IgD-negative memory B cell (primary cell): ENCODE data around the gene DLL1. TPM values are rescaled to one million over a fixed set of nuclear protein-coding genes. Genes with fewer than 3 reads are reported as not detected.

Experiments
- H3K27ac Mint-ChIP-seq, 3 donors: one replicate each; pipeline ENCODE4 v1.8.0; 2020 to 2022; ENCODE audit warnings: mild to moderate bottlenecking in 3 of 3, mixed read lengths in 3 of 3, moderate library complexity in 1 of 3
- H3K27me3 Mint-ChIP-seq: one replicate; pipeline ENCODE4 v1.8.0; 2021; ENCODE audit warnings: mixed read lengths
- H3K36me3 Mint-ChIP-seq: one replicate; pipeline ENCODE4 v1.8.0; 2020; ENCODE audit warnings: mild to moderate bottlenecking, mixed read lengths
- H3K4me1 Mint-ChIP-seq, 3 donors: one replicate each; pipeline ENCODE4 v1.8.0; 2020 to 2022; ENCODE audit warnings: mixed read lengths in 3 of 3, mild to moderate bottlenecking in 1 of 3
- H3K4me3 Mint-ChIP-seq, 4 donors: one replicate each; pipeline ENCODE4 v1.8.0; 2020 to 2022; ENCODE audit warnings: mild to moderate bottlenecking in 4 of 4, mixed read lengths in 4 of 4, moderate library complexity in 3 of 4
- H3K9me3 Mint-ChIP-seq, 3 donors: one replicate each; pipeline ENCODE4 v1.8.0; 2020 to 2021; ENCODE audit warnings: mixed read lengths in 3 of 3, mild to moderate bottlenecking in 1 of 3
- polyA plus RNA-seq: library from polyadenylated mRNA; unstranded; fragments of 300-500 nt; fragmentation: Illumina TruSeq; gene quantifications from one replicate; pipeline ENCODE4 v1.2.3, GENCODE V29; 2021

DLL1 gene
- polyA plus RNA-seq, 1 donor from 2014 or later, result 0.10 TPM

- Mint-ChIP-seq H3K36me3 (no peaks in the 10 kb centered on the region), H3K4me3 (no peak overlapping the region), H3K27me3 (peaks cover 4% of the 10 kb centered on the region), H3K4me1 (no peaks in the 10 kb centered on the region), H3K9me3 (peaks cover 0 to 3% (median 0%) of the 10 kb centered on the region in 3 donors), H3K27ac (no peak overlapping the region)
These were observed 57.3 kb downstream of the DLL1 start for GRCh38 chr6:170233286-170234205.

Other genes with a start within 250 kb of the DLL1 start
- gene FAM120B, start 15.7 kb upstream of the DLL1 start, polyA plus RNA-seq, result 24.5 TPM